GM23338 (cell line): Measurements from ENCODE around the gene VPS8.

Source experiments
- CREB1 ChIP-seq: fragments of 250-450 bp; sonication (Bioruptor Pico); IDR thresholded peaks from 2 replicates; pipeline ENCODE4 v1.5.0; 2020; ENCODE audit warnings: low read depth, mild to moderate bottlenecking, moderate library complexity
- EZH2 ChIP-seq: fragments of 200-600 bp; sonication (generic); IDR thresholded peaks from one replicate; pipeline ENCODE4 v1.8.0; 2017; ENCODE audit warnings: antibody characterized with exemption, mild to moderate bottlenecking, low read depth; ENCODE audit not compliant: unreplicated experiment
- EZH2phosphoT487 ChIP-seq: fragments of 200-600 bp; sonication (generic); IDR thresholded peaks from one replicate; pipeline ENCODE4 v1.8.1; 2018; ENCODE audit warnings: antibody characterized with exemption; ENCODE audit not compliant: unreplicated experiment
- JUNB ChIP-seq: IDR thresholded peaks from one replicate; pipeline ENCODE4 v1.6.1; 2016; ENCODE audit warnings: antibody characterized with exemption; ENCODE audit not compliant: unreplicated experiment
- NANOG ChIP-seq: IDR thresholded peaks from 2 replicates; pipeline ENCODE4 v1.6.1; 2016; ENCODE audit warnings: antibody characterized with exemption, borderline replicate concordance
- POLR2AphosphoS5 ChIP-seq: IDR thresholded peaks from 2 replicates; pipeline ENCODE4 v1.6.1; 2016; ENCODE audit warnings: antibody characterized with exemption, low read depth
- STAT1 ChIP-seq: IDR thresholded peaks from one replicate; pipeline ENCODE4 v1.6.1; 2016; ENCODE audit warnings: antibody characterized with exemption; ENCODE audit not compliant: unreplicated experiment
- TF ChIP-seq, protein P1 (sequence below), 2 experiments: fragments of 200-600 bp in 1 of 2; sonication (generic) in 1 of 2; conservative IDR thresholded peaks; 2 replicates each; pipeline versions ENCODE4 v1.5.1 to v1.6.1; 2016 to 2017; ENCODE audit warnings: antibody characterized with exemption in 2 of 2, low read depth in 2 of 2, mild to moderate bottlenecking in 2 of 2, moderate library complexity in 1 of 2
- TF ChIP-seq, protein P2 (sequence below): IDR thresholded peaks from one replicate; pipeline ENCODE4 v1.6.1; 2018; ENCODE audit warnings: antibody characterized with exemption; ENCODE audit not compliant: unreplicated experiment

DNA sequence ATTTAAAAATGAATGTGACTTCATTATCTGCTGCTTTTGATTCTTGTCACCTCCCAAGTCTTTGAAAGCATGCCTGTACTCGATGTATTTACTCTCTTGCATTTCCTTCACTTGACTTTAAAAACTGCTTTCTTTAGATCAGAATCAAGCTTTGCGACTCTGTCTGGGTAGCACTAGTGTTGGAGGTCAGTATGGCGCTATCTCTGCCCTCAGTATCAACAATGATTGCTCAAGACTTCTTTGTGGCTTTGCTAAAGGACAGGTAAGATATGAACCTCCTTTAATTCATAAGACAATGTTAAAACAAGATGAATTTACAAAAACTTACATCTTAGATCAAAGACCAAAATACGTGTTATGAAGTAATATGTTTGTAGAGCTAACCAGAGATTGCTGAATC lies 37.0 kb downstream of the VPS8 start:
- TF ChIP-seq, protein P1, sequence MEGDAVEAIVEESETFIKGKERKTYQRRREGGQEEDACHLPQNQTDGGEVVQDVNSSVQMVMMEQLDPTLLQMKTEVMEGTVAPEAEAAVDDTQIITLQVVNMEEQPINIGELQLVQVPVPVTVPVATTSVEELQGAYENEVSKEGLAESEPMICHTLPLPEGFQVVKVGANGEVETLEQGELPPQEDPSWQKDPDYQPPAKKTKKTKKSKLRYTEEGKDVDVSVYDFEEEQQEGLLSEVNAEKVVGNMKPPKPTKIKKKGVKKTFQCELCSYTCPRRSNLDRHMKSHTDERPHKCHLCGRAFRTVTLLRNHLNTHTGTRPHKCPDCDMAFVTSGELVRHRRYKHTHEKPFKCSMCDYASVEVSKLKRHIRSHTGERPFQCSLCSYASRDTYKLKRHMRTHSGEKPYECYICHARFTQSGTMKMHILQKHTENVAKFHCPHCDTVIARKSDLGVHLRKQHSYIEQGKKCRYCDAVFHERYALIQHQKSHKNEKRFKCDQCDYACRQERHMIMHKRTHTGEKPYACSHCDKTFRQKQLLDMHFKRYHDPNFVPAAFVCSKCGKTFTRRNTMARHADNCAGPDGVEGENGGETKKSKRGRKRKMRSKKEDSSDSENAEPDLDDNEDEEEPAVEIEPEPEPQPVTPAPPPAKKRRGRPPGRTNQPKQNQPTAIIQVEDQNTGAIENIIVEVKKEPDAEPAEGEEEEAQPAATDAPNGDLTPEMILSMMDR (conservative IDR thresholded peaks at IDR 0.05; ENCODE audit: low read depth in 2 of 2), result no peak
- TF ChIP-seq STAT1, result no peak
- TF ChIP-seq, protein P2, sequence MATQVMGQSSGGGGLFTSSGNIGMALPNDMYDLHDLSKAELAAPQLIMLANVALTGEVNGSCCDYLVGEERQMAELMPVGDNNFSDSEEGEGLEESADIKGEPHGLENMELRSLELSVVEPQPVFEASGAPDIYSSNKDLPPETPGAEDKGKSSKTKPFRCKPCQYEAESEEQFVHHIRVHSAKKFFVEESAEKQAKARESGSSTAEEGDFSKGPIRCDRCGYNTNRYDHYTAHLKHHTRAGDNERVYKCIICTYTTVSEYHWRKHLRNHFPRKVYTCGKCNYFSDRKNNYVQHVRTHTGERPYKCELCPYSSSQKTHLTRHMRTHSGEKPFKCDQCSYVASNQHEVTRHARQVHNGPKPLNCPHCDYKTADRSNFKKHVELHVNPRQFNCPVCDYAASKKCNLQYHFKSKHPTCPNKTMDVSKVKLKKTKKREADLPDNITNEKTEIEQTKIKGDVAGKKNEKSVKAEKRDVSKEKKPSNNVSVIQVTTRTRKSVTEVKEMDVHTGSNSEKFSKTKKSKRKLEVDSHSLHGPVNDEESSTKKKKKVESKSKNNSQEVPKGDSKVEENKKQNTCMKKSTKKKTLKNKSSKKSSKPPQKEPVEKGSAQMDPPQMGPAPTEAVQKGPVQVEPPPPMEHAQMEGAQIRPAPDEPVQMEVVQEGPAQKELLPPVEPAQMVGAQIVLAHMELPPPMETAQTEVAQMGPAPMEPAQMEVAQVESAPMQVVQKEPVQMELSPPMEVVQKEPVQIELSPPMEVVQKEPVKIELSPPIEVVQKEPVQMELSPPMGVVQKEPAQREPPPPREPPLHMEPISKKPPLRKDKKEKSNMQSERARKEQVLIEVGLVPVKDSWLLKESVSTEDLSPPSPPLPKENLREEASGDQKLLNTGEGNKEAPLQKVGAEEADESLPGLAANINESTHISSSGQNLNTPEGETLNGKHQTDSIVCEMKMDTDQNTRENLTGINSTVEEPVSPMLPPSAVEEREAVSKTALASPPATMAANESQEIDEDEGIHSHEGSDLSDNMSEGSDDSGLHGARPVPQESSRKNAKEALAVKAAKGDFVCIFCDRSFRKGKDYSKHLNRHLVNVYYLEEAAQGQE, result no peak
- no peak for TF ChIP-seq POLR2AphosphoS5
- no peak for TF ChIP-seq EZH2
- no peak for TF ChIP-seq NANOG
- TF ChIP-seq CREB1 (CRISPR knock-in tag), result no peak
- TF ChIP-seq JUNB, result no peak
- TF ChIP-seq EZH2phosphoT487, result no peak
